ENCODE results near the gene RGS3.

The RGS3 gene

DNA sequence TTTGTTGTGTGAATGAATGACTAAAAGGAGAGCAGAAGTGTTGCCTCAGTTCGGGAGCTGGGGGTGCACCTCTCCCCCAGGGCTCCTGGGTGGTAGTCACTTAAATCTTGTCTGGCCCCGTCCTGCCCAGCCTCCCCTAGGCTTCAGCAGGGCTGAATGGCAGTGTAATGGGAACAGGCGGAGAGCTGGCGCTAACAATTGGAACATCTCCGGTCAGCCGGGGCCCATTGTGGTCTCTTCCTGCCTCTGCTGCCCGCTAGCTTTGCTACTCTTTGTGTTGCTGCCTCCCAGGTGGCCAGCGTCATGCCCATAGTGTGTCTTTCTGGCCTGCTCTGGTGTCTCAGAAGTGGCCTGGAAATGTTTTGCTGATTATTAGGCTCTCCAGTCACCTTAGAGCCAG, 62.3 kb downstream of the RGS3 start:
- no peak for ATAC-seq
- TF ChIP-seq CREB5 (CRISPR knock-in tag; IDR thresholded peaks at IDR 0.05; ENCODE audit: low read depth) (no peak), CSDC2 (CRISPR knock-in tag; IDR thresholded peaks at IDR 0.05) (no peak), ZNF8 (CRISPR knock-in tag; IDR thresholded peaks at IDR 0.05) (no peak), SNAI2 (CRISPR knock-in tag; IDR thresholded peaks at IDR 0.05) (no peak), TCF4 (CRISPR knock-in tag; IDR thresholded peaks at IDR 0.05; ENCODE audit: borderline replicate concordance) (no peak), ESRRG (CRISPR knock-in tag; IDR thresholded peaks at IDR 0.05) (no peak)
- TF ChIP-seq, protein P1, sequence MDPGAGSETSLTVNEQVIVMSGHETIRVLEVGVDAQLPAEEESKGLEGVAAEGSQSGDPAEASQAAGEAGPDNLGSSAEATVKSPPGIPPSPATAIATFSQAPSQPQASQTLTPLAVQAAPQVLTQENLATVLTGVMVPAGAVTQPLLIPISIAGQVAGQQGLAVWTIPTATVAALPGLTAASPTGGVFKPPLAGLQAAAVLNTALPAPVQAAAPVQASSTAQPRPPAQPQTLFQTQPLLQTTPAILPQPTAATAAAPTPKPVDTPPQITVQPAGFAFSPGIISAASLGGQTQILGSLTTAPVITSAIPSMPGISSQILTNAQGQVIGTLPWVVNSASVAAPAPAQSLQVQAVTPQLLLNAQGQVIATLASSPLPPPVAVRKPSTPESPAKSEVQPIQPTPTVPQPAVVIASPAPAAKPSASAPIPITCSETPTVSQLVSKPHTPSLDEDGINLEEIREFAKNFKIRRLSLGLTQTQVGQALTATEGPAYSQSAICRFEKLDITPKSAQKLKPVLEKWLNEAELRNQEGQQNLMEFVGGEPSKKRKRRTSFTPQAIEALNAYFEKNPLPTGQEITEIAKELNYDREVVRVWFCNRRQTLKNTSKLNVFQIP (CRISPR knock-in tag; IDR thresholded peaks at IDR 0.05; ENCODE audit: borderline replicate concordance, low read depth): no peak
- TF ChIP-seq, protein P2, sequence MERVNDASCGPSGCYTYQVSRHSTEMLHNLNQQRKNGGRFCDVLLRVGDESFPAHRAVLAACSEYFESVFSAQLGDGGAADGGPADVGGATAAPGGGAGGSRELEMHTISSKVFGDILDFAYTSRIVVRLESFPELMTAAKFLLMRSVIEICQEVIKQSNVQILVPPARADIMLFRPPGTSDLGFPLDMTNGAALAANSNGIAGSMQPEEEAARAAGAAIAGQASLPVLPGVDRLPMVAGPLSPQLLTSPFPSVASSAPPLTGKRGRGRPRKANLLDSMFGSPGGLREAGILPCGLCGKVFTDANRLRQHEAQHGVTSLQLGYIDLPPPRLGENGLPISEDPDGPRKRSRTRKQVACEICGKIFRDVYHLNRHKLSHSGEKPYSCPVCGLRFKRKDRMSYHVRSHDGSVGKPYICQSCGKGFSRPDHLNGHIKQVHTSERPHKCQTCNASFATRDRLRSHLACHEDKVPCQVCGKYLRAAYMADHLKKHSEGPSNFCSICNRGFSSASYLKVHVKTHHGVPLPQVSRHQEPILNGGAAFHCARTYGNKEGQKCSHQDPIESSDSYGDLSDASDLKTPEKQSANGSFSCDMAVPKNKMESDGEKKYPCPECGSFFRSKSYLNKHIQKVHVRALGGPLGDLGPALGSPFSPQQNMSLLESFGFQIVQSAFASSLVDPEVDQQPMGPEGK (CRISPR knock-in tag; IDR thresholded peaks at IDR 0.05; ENCODE audit: borderline replicate concordance): no peak
- TF ChIP-seq, protein P3, sequence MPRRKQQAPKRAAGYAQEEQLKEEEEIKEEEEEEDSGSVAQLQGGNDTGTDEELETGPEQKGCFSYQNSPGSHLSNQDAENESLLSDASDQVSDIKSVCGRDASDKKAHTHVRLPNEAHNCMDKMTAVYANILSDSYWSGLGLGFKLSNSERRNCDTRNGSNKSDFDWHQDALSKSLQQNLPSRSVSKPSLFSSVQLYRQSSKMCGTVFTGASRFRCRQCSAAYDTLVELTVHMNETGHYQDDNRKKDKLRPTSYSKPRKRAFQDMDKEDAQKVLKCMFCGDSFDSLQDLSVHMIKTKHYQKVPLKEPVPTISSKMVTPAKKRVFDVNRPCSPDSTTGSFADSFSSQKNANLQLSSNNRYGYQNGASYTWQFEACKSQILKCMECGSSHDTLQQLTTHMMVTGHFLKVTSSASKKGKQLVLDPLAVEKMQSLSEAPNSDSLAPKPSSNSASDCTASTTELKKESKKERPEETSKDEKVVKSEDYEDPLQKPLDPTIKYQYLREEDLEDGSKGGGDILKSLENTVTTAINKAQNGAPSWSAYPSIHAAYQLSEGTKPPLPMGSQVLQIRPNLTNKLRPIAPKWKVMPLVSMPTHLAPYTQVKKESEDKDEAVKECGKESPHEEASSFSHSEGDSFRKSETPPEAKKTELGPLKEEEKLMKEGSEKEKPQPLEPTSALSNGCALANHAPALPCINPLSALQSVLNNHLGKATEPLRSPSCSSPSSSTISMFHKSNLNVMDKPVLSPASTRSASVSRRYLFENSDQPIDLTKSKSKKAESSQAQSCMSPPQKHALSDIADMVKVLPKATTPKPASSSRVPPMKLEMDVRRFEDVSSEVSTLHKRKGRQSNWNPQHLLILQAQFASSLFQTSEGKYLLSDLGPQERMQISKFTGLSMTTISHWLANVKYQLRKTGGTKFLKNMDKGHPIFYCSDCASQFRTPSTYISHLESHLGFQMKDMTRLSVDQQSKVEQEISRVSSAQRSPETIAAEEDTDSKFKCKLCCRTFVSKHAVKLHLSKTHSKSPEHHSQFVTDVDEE (CRISPR knock-in tag; IDR thresholded peaks at IDR 0.05): no peak

DNA sequence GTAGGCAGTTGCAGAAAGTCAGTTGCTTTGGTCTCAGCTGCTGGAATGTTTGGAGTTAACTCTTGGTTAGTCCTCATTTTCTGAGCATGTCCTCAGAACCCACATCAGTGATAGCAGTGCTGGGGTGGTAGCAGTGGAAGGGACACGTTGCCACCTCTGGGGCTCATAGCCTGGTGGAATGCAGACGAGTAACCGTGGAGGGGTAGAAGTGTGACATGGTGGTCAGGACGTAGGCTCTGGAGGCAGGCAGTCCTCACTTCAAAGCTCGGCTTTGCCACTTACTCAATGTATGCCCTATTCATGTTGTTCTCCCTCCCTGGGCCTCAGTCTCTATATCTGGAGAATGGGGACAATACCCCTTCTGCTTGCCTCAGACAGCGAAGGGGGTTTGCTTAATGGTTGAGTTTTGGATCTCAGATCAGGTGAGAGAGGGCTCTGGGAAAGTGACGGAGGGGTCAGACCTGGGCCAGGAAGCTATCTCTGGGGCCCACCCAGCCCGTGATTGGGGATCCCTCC, 62.8 kb downstream of the RGS3 start:
- ATAC-seq: no peak
- TF ChIP-seq ZNF565 (CRISPR knock-in tag; conservative IDR thresholded peaks at IDR 0.05; ENCODE audit: low read depth) (no peak), GLIS3 (CRISPR knock-in tag; IDR thresholded peaks at IDR 0.05) (no peak), ZFP30 (CRISPR knock-in tag; IDR thresholded peaks at IDR 0.05) (no peak), OSR1 (CRISPR knock-in tag; IDR thresholded peaks at IDR 0.05) (no peak), ZFP3 (CRISPR knock-in tag; IDR thresholded peaks at IDR 0.05) (no peak), CSDC2 (CRISPR knock-in tag; IDR thresholded peaks at IDR 0.05) (no peak), PPARA (CRISPR knock-in tag; IDR thresholded peaks at IDR 0.05; ENCODE audit: borderline replicate concordance) (no peak), RARB (CRISPR knock-in tag; IDR thresholded peaks at IDR 0.05) (no peak), ISL1 (CRISPR knock-in tag; IDR thresholded peaks at IDR 0.05) (no peak), BACH2 (CRISPR knock-in tag; IDR thresholded peaks at IDR 0.05; ENCODE audit: borderline replicate concordance) (no peak), ZNF70 (CRISPR knock-in tag; IDR thresholded peaks at IDR 0.05) (no peak), ZNF8 (CRISPR knock-in tag; IDR thresholded peaks at IDR 0.05) (no peak), ARNTL (CRISPR knock-in tag; IDR thresholded peaks at IDR 0.05; ENCODE audit: borderline replicate concordance, low read depth) (no peak), ESRRG (CRISPR knock-in tag; IDR thresholded peaks at IDR 0.05) (no peak)
- TF ChIP-seq, protein P2 (CRISPR knock-in tag; IDR thresholded peaks at IDR 0.05; ENCODE audit: borderline replicate concordance): no peak
- TF ChIP-seq, protein P1 (CRISPR knock-in tag; IDR thresholded peaks at IDR 0.05; ENCODE audit: borderline replicate concordance, low read depth): no peak
